PC-9 (cell line): Measurements from ENCODE around the gene SLC26A3. TPM values are rescaled to one million over a fixed set of nuclear protein-coding genes. Genes with fewer than 3 reads are reported as not detected.

Experiments used
- BruUV-seq: library from RNA; stranded (reverse); fragments of 400-500 nt; replicated peaks from 2 replicates; lab custom pipeline; 2021; lab: Mats Ljungman, UMichigan
- CTCF ChIA-PET: fragments of 300-600 bp; sonication (Branson Sonifier 250); formaldehyde crosslinking; loops from one replicate; lab custom pipeline; 2022; ENCODE audit warnings: antibody characterized with exemption; lab: Charles Lee
- POLR2A ChIA-PET: fragments of 300-600 bp; sonication (Branson Sonifier 250); formaldehyde crosslinking; loops from one replicate; lab custom pipeline; 2022; ENCODE audit warnings: antibody characterized with exemption; ENCODE audit not compliant: unreplicated experiment; lab: Charles Lee
- DNase-seq, 2 experiments: peaks; one replicate each; pipeline versions ENCODE4 v3.0.0 to v3.0.0-alpha.2; 2015 to 2022; ENCODE audit warnings: mixed read lengths in 1 of 2
- H2AFZ ChIP-seq: fragments of 200-600 bp; sonication (generic); 2 replicates; pipeline ENCODE4 v1.8.1; 2017; ENCODE audit warnings: antibody characterized with exemption
- H3F3A ChIP-seq: fragments of 200-600 bp; sonication (generic); 2 replicates; pipeline ENCODE4 v1.8.1; 2017; ENCODE audit warnings: antibody characterized with exemption, mild to moderate bottlenecking, low read depth; ENCODE audit not compliant: insufficient read depth
- H3K27ac ChIP-seq: fragments of 200-600 bp; sonication (generic); 2 replicates; pipeline ENCODE4 v1.6.1; 2016; ENCODE audit warnings: mixed run types
- H3K27me3 ChIP-seq: fragments of 200-600 bp; sonication (generic); 2 replicates; pipeline ENCODE4 v1.6.1; 2016; ENCODE audit warnings: low read depth, mixed run types; ENCODE audit not compliant: insufficient read depth
- H3K36me3 ChIP-seq: fragments of 200-600 bp; sonication (generic); 2 replicates; pipeline ENCODE4 v1.6.1; 2016; ENCODE audit warnings: low read depth, mixed run types
- H3K4me1 ChIP-seq: fragments of 200-600 bp; sonication (generic); replicated peaks from 2 replicates; pipeline ENCODE4 v1.6.1; 2016; ENCODE audit warnings: mixed run types; ENCODE audit not compliant: insufficient read depth
- H3K4me2 ChIP-seq: fragments of 200-600 bp; sonication (generic); 2 replicates; pipeline ENCODE4 v1.6.1; 2017; ENCODE audit warnings: mixed run types
- H3K4me3 ChIP-seq: fragments of 200-600 bp; sonication (generic); 2 replicates; pipeline ENCODE4 v1.6.1; 2016; ENCODE audit warnings: mixed run types
- H3K79me2 ChIP-seq: fragments of 200-600 bp; sonication (generic); 2 replicates; pipeline ENCODE4 v1.6.1; 2017; ENCODE audit warnings: low read depth, mixed run types
- H3K9me2 ChIP-seq: fragments of 200-600 bp; sonication (generic); 2 replicates; pipeline ENCODE4 v1.8.1; 2017; ENCODE audit warnings: mild to moderate bottlenecking; ENCODE audit not compliant: insufficient read depth
- H3K9me3 ChIP-seq: fragments of 200-600 bp; sonication (generic); 2 replicates; pipeline ENCODE4 v1.8.1; 2016; ENCODE audit warnings: low read depth; ENCODE audit not compliant: insufficient read depth
- H4K20me1 ChIP-seq: fragments of 200-600 bp; sonication (generic); 2 replicates; pipeline ENCODE4 v1.8.1; 2017; ENCODE audit not compliant: insufficient read depth
- CTCF ChIP-seq: fragments of 200-600 bp; sonication (generic); conservative IDR thresholded peaks from 2 replicates; pipeline ENCODE4 v1.6.1; 2017; ENCODE audit warnings: mixed run types, antibody characterized with exemption, mild to moderate bottlenecking, moderate library complexity
- EZH2 ChIP-seq: fragments of 200-600 bp; sonication (generic); IDR thresholded peaks from 2 replicates; pipeline ENCODE4 v1.8.0; 2017; ENCODE audit warnings: antibody characterized with exemption, low read depth
- intact Hi-C: fragments of 100-400 bp; cut with micrococcal nuclease; formaldehyde crosslinking; loops from one replicate; pipeline ENCODE4 v1.10.0; 2022; ENCODE audit not compliant: unreplicated experiment
- total RNA-seq: library from RNA; stranded (reverse); gene quantifications from 2 replicates; pipeline ENCODE4 v1.2.3, GENCODE V29; 2021

SLC26A3 gene
- total RNA-seq, 1 experiment from 2014 or later = not detected

GRCh38 chr7:107799647-107800264 lies 3.3 kb downstream of the SLC26A3 start:
- POLR2A ChIA-PET = no interaction called here
- Histone ChIP-seq H3K4me1 (no peaks in the 10 kb centered on the region), H3K27me3 (no peaks in the 10 kb centered on the region), H2AFZ (no peak overlapping the region), H3K27ac (no peak overlapping the region), H3K4me3 (no peak overlapping the region), H3K9me2 (no peaks in the 10 kb centered on the region), H3K4me2 (no peak overlapping the region), H3K9me3 (no peaks in the 10 kb centered on the region), H4K20me1 (no peaks in the 10 kb centered on the region), H3F3A (no peaks in the 10 kb centered on the region), H3K36me3 (no peaks in the 10 kb centered on the region), H3K79me2 (no peaks in the 10 kb centered on the region)
- intact Hi-C loops = no loop called here
- DNase-seq = no peak
- no TSS peak for BruUV-seq
- TF ChIP-seq CTCF = no peak
- TF ChIP-seq EZH2 = no peak
- CTCF ChIA-PET = no interaction called here

DNA sequence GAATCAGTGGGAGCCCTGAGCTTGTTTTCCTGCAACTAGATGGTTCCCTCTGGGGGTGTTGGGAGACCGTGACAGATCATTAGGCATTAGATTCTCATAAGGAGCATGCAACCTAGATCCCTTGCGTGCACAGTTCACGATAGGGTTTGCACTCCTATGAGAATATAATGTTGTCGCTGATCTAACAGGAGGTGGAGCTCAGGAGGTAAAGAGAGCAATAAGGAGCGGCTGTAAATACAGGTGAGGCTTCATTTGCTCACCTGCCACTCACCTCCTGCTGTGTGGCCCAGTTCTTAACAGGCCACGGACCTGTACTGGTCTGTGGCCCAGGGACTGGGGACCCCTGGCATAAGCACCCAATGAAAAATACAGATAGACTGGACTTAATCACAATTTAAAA lies 10.7 kb downstream of the SLC26A3 start:
- Histone ChIP-seq H3K27me3 (no peaks in the 10 kb centered on the region), H3K9me2 (0 out of 2 replicates have a peak, but pooled peaks cover 4% of the 10 kb centered on the region), H3K4me2 (no peak overlapping the region), H3K9me3 (no peaks in the 10 kb centered on the region), H3K4me1 (no peaks in the 10 kb centered on the region), H3K36me3 (no peaks in the 10 kb centered on the region), H3F3A (no peaks in the 10 kb centered on the region), H3K4me3 (no peak overlapping the region), H3K79me2 (no peaks in the 10 kb centered on the region), H2AFZ (no peak overlapping the region), H3K27ac (no peak overlapping the region), H4K20me1 (no peaks in the 10 kb centered on the region)
- TF ChIP-seq CTCF = no peak
- no peak for TF ChIP-seq EZH2
- BruUV-seq = no TSS peak
- ChIA-PET CTCF (no interaction called here), POLR2A (interaction anchor here (1.1 kb wide), 1 partner anchor 18 kb away, joined by 3 read pairs; no protein-coding TSS in a partner anchor)
- intact Hi-C loops = no loop called here
- no peak for DNase-seq

DNA sequence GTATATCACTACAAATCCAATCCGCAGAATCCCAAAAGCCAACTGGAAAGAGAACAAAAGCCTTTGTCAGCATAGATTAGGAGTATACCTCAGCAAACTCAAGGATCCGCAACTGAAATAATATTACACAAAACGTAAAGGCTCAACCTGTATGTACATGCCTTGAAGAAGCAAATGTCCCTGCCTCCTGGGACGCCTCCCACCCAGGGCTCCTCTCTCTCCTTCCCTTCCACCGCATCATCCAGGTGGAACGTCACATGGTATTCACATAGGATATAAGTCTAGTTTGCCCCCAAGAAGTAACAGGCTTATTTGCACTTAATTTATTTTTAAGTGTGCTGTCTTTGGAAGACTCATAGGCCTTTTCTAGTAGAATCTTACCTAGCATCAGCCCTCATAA lies 13.4 kb downstream of the SLC26A3 start:
- Histone ChIP-seq H3F3A (no peaks in the 10 kb centered on the region), H3K9me2 (0 out of 2 replicates have a peak, but pooled peaks cover 4% of the 10 kb centered on the region), H3K4me1 (no peaks in the 10 kb centered on the region), H3K9me3 (no peaks in the 10 kb centered on the region), H3K27ac (no peak overlapping the region), H3K27me3 (no peaks in the 10 kb centered on the region), H4K20me1 (no peaks in the 10 kb centered on the region), H3K4me2 (no peak overlapping the region), H2AFZ (peak overlapping the region; percentile 37; the same call in 1 of the 2 replicates), H3K4me3 (no peak overlapping the region), H3K79me2 (no peaks in the 10 kb centered on the region), H3K36me3 (no peaks in the 10 kb centered on the region)
- no peak for DNase-seq
- CTCF ChIA-PET = no interaction called here
- intact Hi-C loops = no loop called here
- no peak for TF ChIP-seq EZH2
- no peak for TF ChIP-seq CTCF
- no TSS peak for BruUV-seq
- POLR2A ChIA-PET = no interaction called here
